ENCODE results near the gene SMIM35.

DNA sequence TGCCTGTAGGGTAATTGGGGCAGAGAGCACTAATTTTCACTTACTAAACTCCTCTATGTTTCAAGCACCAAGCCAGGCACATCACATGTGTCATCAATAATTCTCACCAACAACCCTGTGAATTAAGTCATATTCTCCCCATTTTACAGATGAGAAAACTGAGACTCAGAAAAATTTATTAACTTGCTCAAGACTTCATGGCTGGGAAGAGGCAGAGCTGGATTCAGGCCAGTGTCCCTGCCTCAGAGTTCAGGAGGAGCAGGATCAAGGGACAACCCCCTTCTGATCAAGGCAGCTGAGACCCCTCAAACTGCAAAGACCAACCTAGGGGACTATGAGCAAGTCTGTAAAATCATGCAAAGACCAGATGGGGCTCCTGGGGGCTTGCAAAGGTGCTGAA lies 2.1 kb downstream of the SMIM35 start:
- no peak for TF ChIP-seq EZH2 (IDR thresholded peaks at IDR 0.05; ENCODE audit: low read length, unreplicated experiment)
- TF ChIP-seq, protein P1, sequence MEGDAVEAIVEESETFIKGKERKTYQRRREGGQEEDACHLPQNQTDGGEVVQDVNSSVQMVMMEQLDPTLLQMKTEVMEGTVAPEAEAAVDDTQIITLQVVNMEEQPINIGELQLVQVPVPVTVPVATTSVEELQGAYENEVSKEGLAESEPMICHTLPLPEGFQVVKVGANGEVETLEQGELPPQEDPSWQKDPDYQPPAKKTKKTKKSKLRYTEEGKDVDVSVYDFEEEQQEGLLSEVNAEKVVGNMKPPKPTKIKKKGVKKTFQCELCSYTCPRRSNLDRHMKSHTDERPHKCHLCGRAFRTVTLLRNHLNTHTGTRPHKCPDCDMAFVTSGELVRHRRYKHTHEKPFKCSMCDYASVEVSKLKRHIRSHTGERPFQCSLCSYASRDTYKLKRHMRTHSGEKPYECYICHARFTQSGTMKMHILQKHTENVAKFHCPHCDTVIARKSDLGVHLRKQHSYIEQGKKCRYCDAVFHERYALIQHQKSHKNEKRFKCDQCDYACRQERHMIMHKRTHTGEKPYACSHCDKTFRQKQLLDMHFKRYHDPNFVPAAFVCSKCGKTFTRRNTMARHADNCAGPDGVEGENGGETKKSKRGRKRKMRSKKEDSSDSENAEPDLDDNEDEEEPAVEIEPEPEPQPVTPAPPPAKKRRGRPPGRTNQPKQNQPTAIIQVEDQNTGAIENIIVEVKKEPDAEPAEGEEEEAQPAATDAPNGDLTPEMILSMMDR (conservative IDR thresholded peaks at IDR 0.05; ENCODE audit: low read depth, low read length): no peak

All from PC-3 (cell line).